ENCODE measurements around the gene CSF2. TPM values are rescaled to one million over a fixed set of nuclear protein-coding genes. Genes with fewer than 3 reads are reported as not detected.

The CSF2 gene
- total RNA-seq, 6 experiments from 2014 or later: 0.21 TPM; not detected in 5

DNA sequence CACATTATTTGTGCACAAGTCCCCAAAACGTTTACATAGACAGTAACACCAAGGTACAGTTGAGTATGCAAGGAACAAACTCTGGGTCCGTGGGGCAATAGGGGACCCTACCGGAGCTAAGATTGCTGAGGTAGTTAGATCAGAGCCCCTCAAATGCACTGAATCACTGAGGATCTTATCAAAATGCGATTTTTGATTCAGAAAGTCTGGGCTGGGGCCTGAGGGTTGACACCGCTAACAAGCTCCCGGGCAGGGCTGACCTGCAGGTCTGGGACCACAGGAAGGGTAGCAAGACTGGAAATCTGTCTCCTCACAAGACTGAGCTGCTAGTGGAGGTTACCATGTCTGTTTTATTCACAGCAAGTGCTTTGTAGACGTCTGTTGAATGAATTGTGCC, 14.9 kb upstream of the CSF2 start:
- no peak for DNase-seq
- Mint-ChIP-seq H3K9me3 (no peaks in the 10 kb centered on the region), H3K4me1 (ENCODE audit: low read depth) (no peaks in the 10 kb centered on the region), H3K27ac (no peak overlapping the region), H3K4me3 (no peak overlapping the region), H3K27me3 (ENCODE audit: insufficient read depth) (peaks cover 13% of the 10 kb centered on the region), H3K36me3 (ENCODE audit: low read depth) (no peaks in the 10 kb centered on the region)
- TF ChIP-seq, protein P1, sequence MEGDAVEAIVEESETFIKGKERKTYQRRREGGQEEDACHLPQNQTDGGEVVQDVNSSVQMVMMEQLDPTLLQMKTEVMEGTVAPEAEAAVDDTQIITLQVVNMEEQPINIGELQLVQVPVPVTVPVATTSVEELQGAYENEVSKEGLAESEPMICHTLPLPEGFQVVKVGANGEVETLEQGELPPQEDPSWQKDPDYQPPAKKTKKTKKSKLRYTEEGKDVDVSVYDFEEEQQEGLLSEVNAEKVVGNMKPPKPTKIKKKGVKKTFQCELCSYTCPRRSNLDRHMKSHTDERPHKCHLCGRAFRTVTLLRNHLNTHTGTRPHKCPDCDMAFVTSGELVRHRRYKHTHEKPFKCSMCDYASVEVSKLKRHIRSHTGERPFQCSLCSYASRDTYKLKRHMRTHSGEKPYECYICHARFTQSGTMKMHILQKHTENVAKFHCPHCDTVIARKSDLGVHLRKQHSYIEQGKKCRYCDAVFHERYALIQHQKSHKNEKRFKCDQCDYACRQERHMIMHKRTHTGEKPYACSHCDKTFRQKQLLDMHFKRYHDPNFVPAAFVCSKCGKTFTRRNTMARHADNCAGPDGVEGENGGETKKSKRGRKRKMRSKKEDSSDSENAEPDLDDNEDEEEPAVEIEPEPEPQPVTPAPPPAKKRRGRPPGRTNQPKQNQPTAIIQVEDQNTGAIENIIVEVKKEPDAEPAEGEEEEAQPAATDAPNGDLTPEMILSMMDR (IDR thresholded peaks at IDR 0.05): no peak

DNA sequence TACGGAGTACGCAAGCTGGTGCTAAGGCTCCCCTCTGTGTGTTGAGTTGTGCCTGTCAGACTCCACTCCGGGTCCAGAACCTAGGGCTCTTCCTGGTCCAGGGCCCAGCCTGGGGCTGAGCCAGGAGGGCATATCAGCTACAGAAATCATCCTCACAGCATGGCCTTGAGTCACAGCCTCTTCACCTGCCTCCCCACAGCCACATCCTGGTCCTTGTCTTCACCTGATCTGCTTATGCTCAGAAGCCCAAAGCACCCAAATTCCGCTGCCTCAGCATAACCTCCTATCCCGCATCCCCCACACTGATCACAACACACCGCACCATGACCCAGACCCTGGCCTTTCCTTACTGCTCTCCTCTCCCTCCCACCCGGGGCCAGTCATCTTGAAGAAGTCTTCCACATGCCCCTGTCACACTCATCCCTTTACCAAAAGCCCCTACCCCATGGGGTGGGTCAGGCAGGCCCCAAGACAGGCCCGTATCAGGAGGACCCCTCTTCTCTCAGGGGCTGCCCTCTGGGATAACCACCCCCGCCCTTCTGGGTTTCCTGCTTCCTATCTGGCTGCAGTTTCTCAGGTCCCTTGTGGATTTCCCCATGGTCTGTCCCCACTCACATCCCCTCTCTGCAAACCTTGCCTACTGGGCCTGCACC, 14.4 kb upstream of the CSF2 start:
- TF ChIP-seq, protein P1 (IDR thresholded peaks at IDR 0.05): no peak

DNA sequence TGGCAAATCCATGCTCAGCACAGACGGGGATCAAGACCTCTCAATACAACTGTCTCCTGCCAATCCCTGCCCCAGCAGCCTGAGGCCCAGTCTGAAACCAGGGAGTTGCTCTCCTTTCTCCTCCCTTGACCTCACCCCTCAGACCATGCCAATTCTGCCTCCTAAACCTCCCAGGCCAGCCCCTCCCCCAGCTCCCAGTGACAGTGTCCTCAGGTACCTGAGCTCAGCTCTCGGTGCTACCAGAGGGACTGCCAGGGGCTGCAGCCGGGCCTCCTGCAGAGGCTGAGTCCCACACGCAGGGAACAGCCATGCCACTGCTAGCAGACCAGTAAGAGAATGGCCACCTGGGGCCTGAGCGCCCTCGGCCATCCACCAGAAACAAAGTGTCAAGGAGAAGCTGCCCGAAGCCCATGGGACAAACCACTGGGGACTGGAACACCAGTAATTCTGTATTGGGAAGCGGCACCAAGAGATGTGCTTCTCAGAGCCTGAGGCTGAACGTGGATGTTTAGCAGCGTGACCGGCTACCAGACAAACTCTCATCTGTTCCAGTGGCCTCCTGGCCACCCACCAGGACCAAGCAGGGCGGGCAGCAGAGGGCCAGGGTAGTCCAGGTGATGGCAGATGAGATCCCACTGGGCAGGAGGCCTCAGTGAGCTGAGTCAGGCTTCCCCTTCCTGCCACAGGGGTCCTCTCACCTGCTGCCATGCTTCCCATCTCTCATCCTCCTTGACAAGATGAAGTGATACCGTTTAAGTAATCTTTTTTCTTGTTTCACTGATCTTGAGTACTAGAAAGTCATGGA, 13.7 kb upstream of the CSF2 start:
- H3K4me3 Mint-ChIP-seq: no peak overlapping the region
- peaks cover 5% of the 10 kb centered on the region; the same call in 1 of the 2 replicates for H3K4me1 Mint-ChIP-seq (ENCODE audit: low read depth)
- no peak overlapping the region for H3K27ac Mint-ChIP-seq
- H3K9me3 Mint-ChIP-seq: no peaks in the 10 kb centered on the region
- peaks cover 6% of the 10 kb centered on the region for H3K27me3 Mint-ChIP-seq (ENCODE audit: insufficient read depth)
- TF ChIP-seq, protein P1 (IDR thresholded peaks at IDR 0.05): no peak
- H3K36me3 Mint-ChIP-seq (ENCODE audit: low read depth): no peaks in the 10 kb centered on the region
- DNase-seq: no peak

More for the DNA sequence above, 14.4 kb upstream of the CSF2 start:
- Mint-ChIP-seq H3K27me3 (ENCODE audit: insufficient read depth) (peaks cover 10% of the 10 kb centered on the region), H3K4me1 (ENCODE audit: low read depth) (no peaks in the 10 kb centered on the region), H3K4me3 (no peak overlapping the region), H3K36me3 (ENCODE audit: low read depth) (no peaks in the 10 kb centered on the region), H3K9me3 (no peaks in the 10 kb centered on the region), H3K27ac (no peak overlapping the region)
- DNase-seq: no peak

DNA sequence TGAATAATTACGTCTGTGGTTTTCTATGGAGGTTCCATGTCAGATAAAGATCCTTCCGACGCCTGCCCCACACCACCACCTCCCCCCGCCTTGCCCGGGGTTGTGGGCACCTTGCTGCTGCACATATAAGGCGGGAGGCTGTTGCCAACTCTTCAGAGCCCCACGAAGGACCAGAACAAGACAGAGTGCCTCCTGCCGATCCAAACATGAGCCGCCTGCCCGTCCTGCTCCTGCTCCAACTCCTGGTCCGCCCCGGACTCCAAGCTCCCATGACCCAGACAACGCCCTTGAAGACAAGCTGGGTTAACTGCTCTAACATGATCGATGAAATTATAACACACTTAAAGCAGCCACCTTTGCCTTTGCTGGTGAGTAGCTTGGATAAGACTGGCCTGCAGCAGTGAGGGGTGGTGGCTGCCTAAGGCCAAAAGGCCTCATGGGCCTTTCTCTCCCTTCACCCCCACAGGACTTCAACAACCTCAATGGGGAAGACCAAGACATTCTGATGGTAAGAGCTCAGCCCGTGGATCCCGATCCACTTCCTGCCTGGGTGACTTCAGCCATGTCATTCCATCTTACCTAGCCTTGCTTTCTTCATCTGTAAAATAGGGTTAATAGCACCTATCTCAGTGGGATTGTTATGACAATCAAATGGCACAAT, 13.0 kb upstream of the CSF2 start, which contains the start of gene IL3:
IL3 (plus strand) TSS at position 155 of the 661 bp plus-strand sequence; CDS start at position 207, 52 bp downstream.
- Mint-ChIP-seq H3K27ac (no peak within 1 kb of the TSS), H3K27me3 (ENCODE audit: insufficient read depth) (peaks cover 6% of the 10 kb centered on the region), H3K4me3 (no peak within 1 kb of the TSS), H3K36me3 (ENCODE audit: low read depth) (no peaks in the 10 kb centered on the region), H3K4me1 (ENCODE audit: low read depth) (peaks cover 12% of the 10 kb centered on the region; the same call in 1 of the 2 replicates), H3K9me3 (no peaks in the 10 kb centered on the region)
- TF ChIP-seq, protein P1 (IDR thresholded peaks at IDR 0.05): no peak
- no peak for DNase-seq

DNA sequence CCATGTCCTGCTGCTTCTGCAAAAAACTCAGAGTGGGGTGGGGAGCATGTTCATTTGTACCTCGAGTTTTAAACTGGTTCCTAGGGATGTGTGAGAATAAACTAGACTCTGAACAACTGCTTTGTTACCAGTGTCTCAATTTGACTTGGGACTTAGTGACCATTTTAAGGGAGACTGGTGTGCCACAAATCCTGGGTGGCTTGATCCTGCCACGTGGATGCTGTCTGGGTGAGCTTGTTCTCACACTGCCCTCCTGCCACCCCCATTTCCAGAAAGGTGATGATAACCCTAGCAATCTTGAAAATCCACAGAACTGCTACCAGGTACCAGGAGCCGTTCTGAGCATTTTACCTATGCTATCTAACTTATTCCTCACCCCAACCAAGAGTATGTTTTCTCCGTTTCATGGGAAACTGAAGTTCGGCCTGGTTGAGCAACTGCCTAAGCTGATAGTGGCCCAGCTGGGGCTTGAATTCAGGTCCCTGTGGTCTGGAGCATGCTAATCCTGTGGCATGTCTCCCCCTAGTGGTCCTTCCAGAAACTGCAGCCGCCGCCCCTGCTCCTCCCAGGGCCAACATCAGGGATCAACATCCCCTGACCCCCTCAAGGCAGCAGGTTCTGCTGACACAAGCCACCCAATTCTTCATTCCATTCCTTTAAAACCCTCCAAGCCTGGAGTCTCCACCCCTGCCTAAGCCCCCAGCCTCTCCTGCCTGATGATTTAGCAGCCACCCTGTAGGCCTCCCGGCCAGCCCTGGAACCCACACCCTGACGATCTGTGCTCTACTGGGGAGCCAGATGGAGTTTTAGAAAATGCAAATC, 10.3 kb upstream of the CSF2 start:
- Mint-ChIP-seq H3K36me3 (ENCODE audit: low read depth) (no peaks in the 10 kb centered on the region), H3K4me3 (no peak overlapping the region), H3K27me3 (ENCODE audit: insufficient read depth) (peaks cover 4% of the 10 kb centered on the region), H3K9me3 (no peaks in the 10 kb centered on the region), H3K27ac (no peak overlapping the region), H3K4me1 (ENCODE audit: low read depth) (peaks cover 14% of the 10 kb centered on the region; the same call in 1 of the 2 replicates)
- peak; percentile 49 for DNase-seq
- TF ChIP-seq, protein P1 (IDR thresholded peaks at IDR 0.05): peak; percentile 99

Measured in HFFc6 (cell line).